ENCODE results near the gene PPARA. TPM values are rescaled to one million over a fixed set of nuclear protein-coding genes. Genes with fewer than 3 reads are reported as not detected.
"Not testable (repeated sequence)": the region's sequence is repeated elsewhere in the genome, so short reads cannot be mapped to it uniquely, and the experiment has no call there.

Gene PPARA
- total and polyA plus RNA-seq, 2 of the 4 experiments (the other 2 are of a cell fraction) = 3.1 to 7.0 TPM

GRCh38 chr22:46139417-46139816 lies 10.9 kb upstream of the PPARA start:
- H3K14ac ChIP-seq (replicated peaks; ENCODE audit: low read depth, low read length); H2AFZ ChIP-seq (replicated peaks; ENCODE audit: low read length, poor library complexity); DNase-seq; H3K56ac ChIP-seq (ENCODE audit: extremely low read depth, insufficient read depth, low read length); H4K20me1 ChIP-seq (ENCODE audit: insufficient read depth, low read length); H2BK15ac ChIP-seq (ENCODE audit: low read depth, low read length); CTCF ChIA-PET; H3K4me2 ChIP-seq (ENCODE audit: low read depth, low read length); H2BK20ac ChIP-seq (ENCODE audit: low read depth, low read length); H3K36me3 ChIP-seq (ENCODE audit: control insufficient read depth, insufficient read depth, low read length); H2AK5ac ChIP-seq (ENCODE audit: low read depth, low read length); BruUV-seq (replicated peaks); H3K27ac ChIP-seq (ENCODE audit: insufficient read depth, low read length); H3K9ac ChIP-seq (ENCODE audit: low read depth, low read length); intact Hi-C loops (cut with micrococcal nuclease); H3K4me1 ChIP-seq (ENCODE audit: control insufficient read depth, insufficient read depth, low read length); H3K18ac ChIP-seq (ENCODE audit: low read depth, low read length); POLR2A ChIA-PET (ENCODE audit: unreplicated experiment); H3K23ac ChIP-seq (ENCODE audit: low read depth, low read length); H3K9me1 ChIP-seq (ENCODE audit: insufficient read depth, low read length); H4K8ac ChIP-seq (ENCODE audit: low read depth in 2 of 2, low read length in 2 of 2); H4K5ac ChIP-seq (ENCODE audit: low read depth, low read length); H4K91ac ChIP-seq (ENCODE audit: insufficient read depth, low read depth, low read length); H2AK9ac ChIP-seq (replicated peaks; ENCODE audit: low read depth, low read length, poor library complexity); ATAC-seq (ENCODE audit: low read depth); H3K79me1 ChIP-seq (ENCODE audit: low read depth in 1 of 2, low read length in 2 of 2); H3K4ac ChIP-seq (ENCODE audit: low read depth, low read length); H2BK5ac ChIP-seq (ENCODE audit: low read depth, low read length, poor library complexity, severe bottlenecking); H3K4me3 ChIP-seq (ENCODE audit: insufficient read depth, low read depth, low read length); H2BK120ac ChIP-seq (ENCODE audit: low read depth, low read length); dilution Hi-C loops (cut with HindIII; ENCODE audit: low sequenced_read_pairs, unreplicated experiment); H3K9me3 ChIP-seq (ENCODE audit: control insufficient read depth, insufficient read depth, low read length): not testable (repeated sequence)
- in situ Hi-C loops (cut with MboI; ENCODE audit: low sequenced_read_pairs) = loop anchor here (25.0 kb wide), 1 partner anchor 398 kb away; the partner anchor contains the start of gene CELSR1
- no CpG with 5 or more reads among the region's 9 CpGs for WGBS, 2 experiments (ENCODE audit: extremely low coverage in 2 of 2, insufficient read length in 1 of 2)
- H3K27me3 ChIP-seq (ENCODE audit: control insufficient read depth, insufficient read depth, low read length) = peaks cover 20% of the 10 kb centered on the region

All from IMR-90 (cell line).